Loucy (cell line): Measurements from ENCODE around the gene SLC36A2.

ENCODE experiments used
- H2AFZ ChIP-seq: fragments of 200-600 bp; sonication (generic); 2 replicates; pipeline ENCODE4 v1.6.0; 2016; ENCODE audit warnings: antibody characterized with exemption, mild to moderate bottlenecking, low read length, moderate library complexity
- H3F3A ChIP-seq: fragments of 200-600 bp; 2 replicates; pipeline ENCODE4 v1.6.0; 2016; ENCODE audit warnings: antibody characterized with exemption, low read depth, mild to moderate bottlenecking
- H3K27me3 ChIP-seq: fragments of 200-600 bp; sonication (generic); 2 replicates; pipeline ENCODE4 v1.6.1; 2014; ENCODE audit warnings: low read length, mild to moderate bottlenecking; ENCODE audit not compliant: insufficient read depth, poor library complexity, severe bottlenecking
- H3K36me3 ChIP-seq: fragments of 200-600 bp; sonication (generic); 2 replicates; pipeline ENCODE4 v1.6.1; 2016; ENCODE audit warnings: low read length; ENCODE audit not compliant: insufficient read depth
- H3K4me1 ChIP-seq: fragments of 200-600 bp; sonication (generic); 2 replicates; pipeline ENCODE4 v1.5.1; 2014; ENCODE audit warnings: low read length, mild to moderate bottlenecking; ENCODE audit not compliant: insufficient read depth, poor library complexity, severe bottlenecking
- H3K4me2 ChIP-seq: fragments of 200-600 bp; sonication (generic); 2 replicates; pipeline ENCODE4 v1.6.0; 2014; ENCODE audit warnings: antibody characterized with exemption, low read length, low read depth, mild to moderate bottlenecking; ENCODE audit not compliant: poor library complexity, severe bottlenecking
- H3K4me3 ChIP-seq: fragments of 200-600 bp; sonication (generic); 2 replicates; pipeline ENCODE4 v1.5.1; 2014; ENCODE audit warnings: low read length, mild to moderate bottlenecking, mixed read lengths; ENCODE audit not compliant: poor library complexity, severe bottlenecking
- H3K79me2 ChIP-seq: fragments of 200-600 bp; sonication (generic); 2 replicates; pipeline ENCODE4 v1.6.1; 2014; ENCODE audit warnings: low read length; ENCODE audit not compliant: insufficient read depth
- H3K9ac ChIP-seq: fragments of 200-600 bp; sonication (generic); 2 replicates; pipeline ENCODE4 v1.6.0; 2014; ENCODE audit warnings: mild to moderate bottlenecking, low read depth, low read length, moderate library complexity; ENCODE audit not compliant: poor library complexity, severe bottlenecking
- H3K9me2 ChIP-seq: fragments of 200-600 bp; sonication (generic); replicated peaks from 2 replicates; pipeline ENCODE4 v1.6.1; 2016; ENCODE audit warnings: low read depth, low read length, mixed read lengths
- H3K9me3 ChIP-seq: fragments of 200-600 bp; sonication (generic); 2 replicates; pipeline ENCODE4 v1.6.1; 2014; ENCODE audit warnings: mild to moderate bottlenecking, antibody characterized with exemption, low read length, low read depth; ENCODE audit not compliant: insufficient read depth
- H4K20me1 ChIP-seq: fragments of 200-600 bp; sonication (generic); 2 replicates; pipeline ENCODE4 v1.6.0; 2014; ENCODE audit warnings: antibody characterized with exemption, low read length, mild to moderate bottlenecking; ENCODE audit not compliant: insufficient read depth, poor library complexity, severe bottlenecking
- CTCF ChIP-seq: fragments of 200-600 bp; sonication (generic); conservative IDR thresholded peaks from 2 replicates; pipeline ENCODE4 v1.5.1; 2014; ENCODE audit warnings: mild to moderate bottlenecking, antibody characterized with exemption, low read length
- EZH2phosphoT487 ChIP-seq: fragments of 200-600 bp; IDR thresholded peaks from 2 replicates; pipeline ENCODE4 v1.6.1; 2018; ENCODE audit warnings: antibody characterized with exemption, mild to moderate bottlenecking, moderate library complexity, borderline replicate concordance

The SLC36A2 gene

GRCh38 chr5:151315998-151316597, 31.3 kb downstream of the SLC36A2 start:
- no peaks in the 10 kb centered on the region for H3K79me2 ChIP-seq
- H3K9ac ChIP-seq: no peak overlapping the region
- no peaks in the 10 kb centered on the region for H3K27me3 ChIP-seq
- H3K4me2 ChIP-seq: no peak overlapping the region
- no peaks in the 10 kb centered on the region for H3K9me2 ChIP-seq
- no peaks in the 10 kb centered on the region for H4K20me1 ChIP-seq
- H3K4me3 ChIP-seq: no peak overlapping the region
- H3K4me1 ChIP-seq: no peaks in the 10 kb centered on the region
- peaks cover 2% of the 10 kb centered on the region; the same call in 1 of the 2 replicates for H3F3A ChIP-seq
- no peaks in the 10 kb centered on the region for H3K36me3 ChIP-seq
- peak; percentile 96 for TF ChIP-seq CTCF
- TF ChIP-seq EZH2phosphoT487: no peak
- H2AFZ ChIP-seq: peak overlapping the region; percentile 38; the same call in 1 of the 2 replicates
- H3K9me3 ChIP-seq: 0 out of 2 replicates have a peak, but pooled peaks cover 2% of the 10 kb centered on the region

- no peaks in the 10 kb centered on the region for H3K4me1 ChIP-seq
- H3K4me2 ChIP-seq: no peak overlapping the region
- no peaks in the 10 kb centered on the region for H3K36me3 ChIP-seq
- H2AFZ ChIP-seq: no peak overlapping the region
- TF ChIP-seq EZH2phosphoT487: no peak
- no peak for TF ChIP-seq CTCF
- H3K79me2 ChIP-seq: no peaks in the 10 kb centered on the region
- H4K20me1 ChIP-seq: no peaks in the 10 kb centered on the region
- H3K9ac ChIP-seq: no peak overlapping the region
- H3K4me3 ChIP-seq: no peak overlapping the region
- no peaks in the 10 kb centered on the region for H3K27me3 ChIP-seq
- H3K9me3 ChIP-seq: 0 out of 2 replicates have a peak, but pooled peaks cover 9% of the 10 kb centered on the region
- H3K9me2 ChIP-seq: no peaks in the 10 kb centered on the region
- no peaks in the 10 kb centered on the region for H3F3A ChIP-seq
Measured at GRCh38 chr5:151313357-151313756, 34.0 kb downstream of the SLC36A2 start.

GRCh38 chr5:151312756-151313324, 34.5 kb downstream of the SLC36A2 start:
- no peak overlapping the region for H3K4me2 ChIP-seq
- H3F3A ChIP-seq: no peaks in the 10 kb centered on the region
- H3K9me2 ChIP-seq: no peaks in the 10 kb centered on the region
- no peak overlapping the region for H3K9ac ChIP-seq
- H3K27me3 ChIP-seq: no peaks in the 10 kb centered on the region
- no peaks in the 10 kb centered on the region for H3K4me1 ChIP-seq
- 0 out of 2 replicates have a peak, but pooled peaks cover 9% of the 10 kb centered on the region for H3K9me3 ChIP-seq
- no peak overlapping the region for H3K4me3 ChIP-seq
- H3K79me2 ChIP-seq: no peaks in the 10 kb centered on the region
- H3K36me3 ChIP-seq: no peaks in the 10 kb centered on the region
- no peak overlapping the region for H2AFZ ChIP-seq
- TF ChIP-seq EZH2phosphoT487 (no peak), CTCF (no peak)
- H4K20me1 ChIP-seq: no peaks in the 10 kb centered on the region
